OCI-LY1 (cell line): ENCODE measurements around the gene MCTP2.

Experiments used
- CTCF ChIP-seq: fragments of 200-600 bp; sonication (generic), shearing (Covaris generic); IDR thresholded peaks from 2 replicates; pipeline ENCODE4 v1.5.1; 2017; ENCODE audit warnings: mild to moderate bottlenecking, antibody characterized with exemption, low read length, moderate library complexity, mixed read lengths
- EZH2 ChIP-seq: fragments of 200-600 bp; sonication (generic), shearing (Covaris generic); IDR thresholded peaks from 2 replicates; pipeline ENCODE4 v1.8.0; 2017; ENCODE audit warnings: borderline replicate concordance, mixed run types, mild to moderate bottlenecking, antibody characterized with exemption, low read length, moderate library complexity, mixed read lengths

GRCh38 chr15:94196531-94196930 is 34.8 kb upstream of the MCTP2 start:
- TF ChIP-seq CTCF (no peak), EZH2 (no peak)
